ENCODE data around the gene MCCD1.

MCCD1 gene

GRCh38 chr6:31533455-31533841 is 4.7 kb downstream of the MCCD1 start:
- Histone ChIP-seq H3K36me3 (ENCODE audit: control insufficient read depth, insufficient read depth, low read length) (peaks cover 91% of the 10 kb centered on the region), H3K27me3 (ENCODE audit: control insufficient read depth, insufficient read depth, low read length) (no peaks in the 10 kb centered on the region), H3K27ac (ENCODE audit: low read depth, low read length) (no peak overlapping the region), H3K9me3 (ENCODE audit: control insufficient read depth, insufficient read depth, low read depth, low read length) (no peaks in the 10 kb centered on the region), H3K4me1 (ENCODE audit: control insufficient read depth, insufficient read depth, low read length) (peaks cover 7% of the 10 kb centered on the region), H3K9ac (ENCODE audit: low read length) (no peak overlapping the region), H3K4me3 (ENCODE audit: low read depth, low read length) (no peak overlapping the region)

- Histone ChIP-seq H3K9ac (ENCODE audit: low read length) (no peak overlapping the region), H3K9me3 (ENCODE audit: control insufficient read depth, insufficient read depth, low read depth, low read length) (no peaks in the 10 kb centered on the region), H3K4me1 (ENCODE audit: control insufficient read depth, insufficient read depth, low read length) (peaks cover 9% of the 10 kb centered on the region), H3K4me3 (ENCODE audit: low read depth, low read length) (no peak overlapping the region), H3K27me3 (ENCODE audit: control insufficient read depth, insufficient read depth, low read length) (no peaks in the 10 kb centered on the region), H3K27ac (ENCODE audit: low read depth, low read length) (no peak overlapping the region), H3K36me3 (ENCODE audit: control insufficient read depth, insufficient read depth, low read length) (peaks cover 96% of the 10 kb centered on the region)
These were observed 5.2 kb downstream of the MCCD1 start for GRCh38 chr6:31534011-31534410.

GRCh38 chr6:31534521-31535040 is 5.8 kb downstream of the MCCD1 start:
- peaks cover 99% of the 10 kb centered on the region for H3K36me3 ChIP-seq (ENCODE audit: control insufficient read depth, insufficient read depth, low read length)

DNA sequence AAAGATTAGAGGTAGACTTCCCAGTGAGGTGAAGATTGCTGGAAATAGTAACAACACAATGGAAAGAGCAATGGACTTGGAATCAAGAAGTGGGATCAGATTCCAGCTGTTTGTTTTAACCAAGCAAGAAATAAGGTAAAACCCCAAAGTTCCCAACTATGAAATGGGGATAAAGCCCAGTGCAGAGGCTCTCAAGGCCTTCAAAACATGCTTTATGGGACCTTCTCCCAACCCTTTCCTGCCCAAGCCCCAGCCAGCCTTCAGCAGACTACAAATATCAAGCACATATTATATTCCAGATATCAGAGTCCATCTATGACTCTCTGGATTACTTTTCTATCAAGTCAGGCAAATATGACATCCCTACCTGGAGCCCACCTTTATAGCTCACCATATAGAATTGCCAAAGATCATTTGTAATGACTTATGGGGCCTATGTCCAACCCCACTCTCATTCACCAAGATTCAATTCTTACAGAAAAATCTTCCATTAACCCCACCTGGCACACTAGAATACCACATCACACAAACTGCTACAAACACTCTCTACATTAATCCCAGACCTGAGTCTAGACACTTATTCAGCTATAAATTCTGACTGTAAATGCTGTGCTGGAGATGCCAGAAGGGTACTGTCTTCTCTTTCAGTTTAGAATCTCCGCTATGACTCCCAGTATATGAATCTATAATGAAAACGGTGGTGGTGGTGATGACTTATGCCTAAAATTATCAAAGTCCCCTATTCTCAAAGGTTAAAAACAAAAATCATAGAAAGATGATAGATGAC is 7.0 kb downstream of the MCCD1 start:
- H3K4me3 ChIP-seq (ENCODE audit: low read depth, low read length), result no peak overlapping the region
- peaks cover 99% of the 10 kb centered on the region for H3K36me3 ChIP-seq (ENCODE audit: control insufficient read depth, insufficient read depth, low read length)
- peaks cover 17% of the 10 kb centered on the region for H3K4me1 ChIP-seq (ENCODE audit: control insufficient read depth, insufficient read depth, low read length)
- no peaks in the 10 kb centered on the region for H3K27me3 ChIP-seq (ENCODE audit: control insufficient read depth, insufficient read depth, low read length)
- H3K9me3 ChIP-seq (ENCODE audit: control insufficient read depth, insufficient read depth, low read depth, low read length), result no peaks in the 10 kb centered on the region
- no peak overlapping the region for H3K9ac ChIP-seq (ENCODE audit: low read length)
- H3K27ac ChIP-seq (ENCODE audit: low read depth, low read length), result no peak overlapping the region

More at GRCh38 chr6:31534521-31535040, 5.8 kb downstream of the MCCD1 start:
- Histone ChIP-seq H3K27ac (ENCODE audit: low read depth, low read length) (no peak overlapping the region), H3K9me3 (ENCODE audit: control insufficient read depth, insufficient read depth, low read depth, low read length) (no peaks in the 10 kb centered on the region), H3K4me1 (ENCODE audit: control insufficient read depth, insufficient read depth, low read length) (peaks cover 12% of the 10 kb centered on the region), H3K27me3 (ENCODE audit: control insufficient read depth, insufficient read depth, low read length) (no peaks in the 10 kb centered on the region), H3K4me3 (ENCODE audit: low read depth, low read length) (no peak overlapping the region), H3K9ac (ENCODE audit: low read length) (no peak overlapping the region)

DNA sequence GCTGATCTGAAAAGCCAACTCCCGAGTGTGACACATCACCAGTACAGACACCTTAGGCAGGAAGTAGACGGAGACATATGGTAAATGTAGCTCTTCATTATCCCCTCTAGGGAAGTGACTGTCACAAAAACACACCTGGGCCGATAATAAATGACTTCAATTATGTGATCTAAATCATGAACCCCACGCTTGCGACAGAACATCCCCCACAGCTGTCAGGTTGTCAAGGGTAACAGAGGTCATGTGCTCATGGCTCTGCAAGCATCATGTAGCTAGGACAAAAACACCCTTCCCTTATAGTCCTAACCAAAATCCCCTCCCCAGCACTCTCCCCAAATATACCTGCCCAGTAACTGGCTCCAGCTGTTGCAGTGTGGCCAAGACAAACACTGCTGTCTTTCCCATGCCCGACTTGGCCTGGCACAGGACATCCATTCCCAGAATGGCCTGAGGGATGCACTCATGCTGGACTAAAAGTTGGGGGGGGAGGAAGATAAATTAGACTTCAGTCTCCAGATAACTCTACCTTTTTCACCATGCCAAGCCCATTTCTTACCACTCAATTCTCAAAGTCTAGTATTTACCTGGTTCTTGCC is 10.1 kb downstream of the MCCD1 start:
- H3K4me1 ChIP-seq (ENCODE audit: control insufficient read depth, insufficient read depth, low read length), result peaks cover 17% of the 10 kb centered on the region
- H3K9ac ChIP-seq (ENCODE audit: low read length), result no peak overlapping the region
- H3K27me3 ChIP-seq (ENCODE audit: control insufficient read depth, insufficient read depth, low read length), result no peaks in the 10 kb centered on the region
- H3K9me3 ChIP-seq (ENCODE audit: control insufficient read depth, insufficient read depth, low read depth, low read length), result no peaks in the 10 kb centered on the region
- H3K27ac ChIP-seq (ENCODE audit: low read depth, low read length), result no peak overlapping the region
- H3K4me3 ChIP-seq (ENCODE audit: low read depth, low read length), result peak overlapping the region; percentile 78; the same call in 1 of the 2 replicates
- peaks cover 73% of the 10 kb centered on the region for H3K36me3 ChIP-seq (ENCODE audit: control insufficient read depth, insufficient read depth, low read length)

GRCh38 chr6:31540640-31541039 is 11.9 kb downstream of the MCCD1 start:
- Histone ChIP-seq H3K9me3 (ENCODE audit: control insufficient read depth, insufficient read depth, low read depth, low read length) (no peaks in the 10 kb centered on the region), H3K9ac (ENCODE audit: low read length) (peak overlapping the region; percentile 96), H3K27me3 (ENCODE audit: control insufficient read depth, insufficient read depth, low read length) (no peaks in the 10 kb centered on the region), H3K27ac (ENCODE audit: low read depth, low read length) (peak overlapping the region; percentile 94; the same call in 1 of the 2 replicates), H3K4me3 (ENCODE audit: low read depth, low read length) (peak overlapping the region; percentile 78), H3K36me3 (ENCODE audit: control insufficient read depth, insufficient read depth, low read length) (peaks cover 56% of the 10 kb centered on the region), H3K4me1 (ENCODE audit: control insufficient read depth, insufficient read depth, low read length) (peaks cover 19% of the 10 kb centered on the region)

- Histone ChIP-seq H3K27ac (ENCODE audit: low read depth, low read length) (peak overlapping the region; percentile 94), H3K27me3 (ENCODE audit: control insufficient read depth, insufficient read depth, low read length) (no peaks in the 10 kb centered on the region), H3K9me3 (ENCODE audit: control insufficient read depth, insufficient read depth, low read depth, low read length) (no peaks in the 10 kb centered on the region), H3K4me1 (ENCODE audit: control insufficient read depth, insufficient read depth, low read length) (peaks cover 24% of the 10 kb centered on the region), H3K4me3 (ENCODE audit: low read depth, low read length) (peak overlapping the region; percentile 78), H3K36me3 (ENCODE audit: control insufficient read depth, insufficient read depth, low read length) (peaks cover 51% of the 10 kb centered on the region), H3K9ac (ENCODE audit: low read length) (peak overlapping the region; percentile 96)
These were observed 12.4 kb downstream of the MCCD1 start for GRCh38 chr6:31541059-31541657.

DNA sequence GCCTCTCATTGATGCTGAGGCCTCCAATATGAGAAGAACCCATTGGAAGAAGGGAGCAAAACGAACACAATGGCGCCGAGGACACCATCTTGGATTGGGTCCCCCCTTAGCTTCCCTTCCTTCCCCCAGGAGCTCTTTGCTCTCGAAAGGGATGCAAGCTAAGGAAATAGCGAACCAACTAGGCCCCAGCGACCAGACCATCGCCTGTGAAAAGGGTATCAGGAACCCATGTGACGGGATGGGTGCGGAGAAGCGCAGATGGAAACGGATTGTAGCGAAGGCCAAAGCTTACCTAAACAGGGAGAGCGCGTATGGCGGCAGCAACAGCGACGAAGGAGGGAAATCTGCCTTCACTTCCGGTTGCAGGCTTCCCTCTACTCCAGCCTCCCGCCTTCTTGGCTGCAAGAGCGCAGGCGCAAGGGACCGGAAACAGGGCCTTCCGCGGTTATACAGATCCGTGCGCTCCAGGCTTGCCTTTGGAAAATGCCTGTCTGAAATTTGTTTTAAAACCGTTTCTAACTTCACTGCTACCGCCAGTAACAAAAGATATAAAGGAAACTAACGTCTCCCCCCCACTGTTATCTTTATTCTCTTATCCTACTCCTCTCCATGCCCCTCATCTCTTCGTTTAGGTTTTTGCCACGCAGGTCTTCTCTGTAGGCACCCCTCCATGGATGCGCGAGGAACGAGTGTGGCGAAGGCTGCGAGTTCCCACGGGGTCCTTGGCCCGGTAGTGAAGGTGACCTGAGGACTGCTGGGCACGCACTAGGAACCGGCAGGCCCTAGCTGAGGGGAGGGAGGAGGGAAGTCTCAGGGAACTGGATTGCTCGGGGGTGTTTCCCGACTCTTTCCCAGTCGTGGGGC is 13.1 kb downstream of the MCCD1 start, which contains the start of gene DDX39B:
TSS of gene DDX39B (minus strand) at position 346 of the 864 bp plus-strand sequence. CDS start 1,471 bp downstream, outside the sequence.
- peak within 1 kb of the TSS; percentile 94 for H3K27ac ChIP-seq (ENCODE audit: low read depth, low read length)
- peak within 1 kb of the TSS; percentile 96 for H3K9ac ChIP-seq (ENCODE audit: low read length)
- peak within 1 kb of the TSS; percentile 78 for H3K4me3 ChIP-seq (ENCODE audit: low read depth, low read length)
- H3K4me1 ChIP-seq (ENCODE audit: control insufficient read depth, insufficient read depth, low read length), result peaks cover 26% of the 10 kb centered on the region
- no peaks in the 10 kb centered on the region for H3K27me3 ChIP-seq (ENCODE audit: control insufficient read depth, insufficient read depth, low read length)
- no peaks in the 10 kb centered on the region for H3K9me3 ChIP-seq (ENCODE audit: control insufficient read depth, insufficient read depth, low read depth, low read length)
- H3K36me3 ChIP-seq (ENCODE audit: control insufficient read depth, insufficient read depth, low read length), result peaks cover 43% of the 10 kb centered on the region

- Histone ChIP-seq H3K4me3 (ENCODE audit: low read depth, low read length) (no peak overlapping the region), H3K9me3 (ENCODE audit: control insufficient read depth, insufficient read depth, low read depth, low read length) (no peaks in the 10 kb centered on the region), H3K36me3 (ENCODE audit: control insufficient read depth, insufficient read depth, low read length) (peaks cover 32% of the 10 kb centered on the region), H3K9ac (ENCODE audit: low read length) (no peak overlapping the region), H3K4me1 (ENCODE audit: control insufficient read depth, insufficient read depth, low read length) (peaks cover 31% of the 10 kb centered on the region), H3K27me3 (ENCODE audit: control insufficient read depth, insufficient read depth, low read length) (no peaks in the 10 kb centered on the region), H3K27ac (ENCODE audit: low read depth, low read length) (no peak overlapping the region)
These were observed 14.9 kb downstream of the MCCD1 start for GRCh38 chr6:31543639-31544038.

DNA sequence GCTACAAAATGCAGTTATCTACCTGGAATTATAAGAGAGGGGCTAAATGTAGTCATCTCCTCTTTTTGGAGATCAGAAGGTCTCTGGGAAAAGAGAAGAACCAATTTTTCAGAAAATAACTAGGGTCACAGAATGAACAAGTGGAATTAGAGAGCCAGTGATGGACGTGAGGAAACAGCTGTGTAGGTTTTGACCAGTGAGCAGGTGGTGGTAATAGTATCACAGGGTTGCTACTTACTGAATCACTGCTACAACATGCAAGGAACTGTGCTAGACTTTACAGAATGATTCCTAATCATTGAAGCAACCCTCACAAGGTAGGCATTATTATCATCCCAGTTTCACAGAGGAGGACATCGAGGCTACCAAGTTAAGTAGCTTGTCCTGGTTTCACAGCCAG is 15.9 kb downstream of the MCCD1 start:
- peaks cover 22% of the 10 kb centered on the region for H3K4me1 ChIP-seq (ENCODE audit: control insufficient read depth, insufficient read depth, low read length)

More for the DNA sequence above, 15.9 kb downstream of the MCCD1 start:
- Histone ChIP-seq H3K9ac (ENCODE audit: low read length) (no peak overlapping the region), H3K27me3 (ENCODE audit: control insufficient read depth, insufficient read depth, low read length) (no peaks in the 10 kb centered on the region), H3K4me3 (ENCODE audit: low read depth, low read length) (no peak overlapping the region), H3K9me3 (ENCODE audit: control insufficient read depth, insufficient read depth, low read depth, low read length) (no peaks in the 10 kb centered on the region), H3K36me3 (ENCODE audit: control insufficient read depth, insufficient read depth, low read length) (peaks cover 31% of the 10 kb centered on the region), H3K27ac (ENCODE audit: low read depth, low read length) (no peak overlapping the region)
